D341Med (cell line): ENCODE measurements around the gene OVOL1.
"Not testable (repeated sequence)": the region's sequence is repeated elsewhere in the genome, so short reads cannot be mapped to it uniquely, and the experiment has no call there.

Experiments
- DNase-seq: peaks from one replicate; pipeline ENCODE4 v3.0.0; 2012; ENCODE audit warnings: low spot score

OVOL1 gene

GRCh38 chr11:65786786-65787636 lies at the start of gene OVOL1:
TSS of gene OVOL1 (plus strand) at chr11:65787063. CDS start at chr11:65787374, 311 bp downstream.
- DNase-seq: peak; percentile 68

DNA sequence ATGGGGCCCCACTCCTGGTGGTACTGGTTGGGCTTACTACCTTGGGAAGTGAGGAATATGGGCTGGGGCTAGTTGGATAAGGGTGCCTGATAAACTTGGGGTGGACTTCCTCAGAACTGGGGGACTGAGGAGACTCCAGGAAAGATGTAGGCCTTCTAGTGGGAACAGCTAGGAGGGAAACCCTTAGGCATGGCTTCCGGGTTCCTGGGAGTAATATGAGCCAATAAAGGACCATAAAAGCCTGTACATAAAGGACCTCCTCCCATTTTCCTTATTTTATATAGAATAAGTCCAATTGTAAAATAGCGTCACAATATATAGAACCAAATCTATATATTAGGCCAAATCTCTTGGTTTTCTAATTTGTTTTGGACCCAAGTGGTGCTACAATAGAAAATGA lies 47.8 kb upstream of the OVOL1 start:
- DNase-seq: no peak

DNA sequence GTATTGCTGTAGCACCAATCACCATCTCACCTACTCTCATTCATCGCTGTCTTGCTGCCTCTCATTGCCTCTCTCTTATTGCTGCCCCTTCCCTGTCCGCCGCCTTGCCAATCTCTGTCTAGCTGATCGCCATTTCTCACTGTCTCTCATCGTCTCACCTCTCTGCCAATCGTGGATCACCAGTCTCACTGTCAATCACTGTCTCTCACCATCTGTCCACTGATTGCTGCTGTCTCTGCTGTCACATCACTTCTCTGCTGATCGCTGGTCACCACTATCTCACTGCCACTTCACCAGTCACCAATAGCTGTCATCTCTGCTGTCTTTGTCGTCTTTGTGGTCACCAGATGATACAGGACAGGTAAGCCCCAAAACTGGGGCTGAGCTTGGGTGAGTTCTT lies 45.7 kb upstream of the OVOL1 start:
- DNase-seq: no peak

DNA sequence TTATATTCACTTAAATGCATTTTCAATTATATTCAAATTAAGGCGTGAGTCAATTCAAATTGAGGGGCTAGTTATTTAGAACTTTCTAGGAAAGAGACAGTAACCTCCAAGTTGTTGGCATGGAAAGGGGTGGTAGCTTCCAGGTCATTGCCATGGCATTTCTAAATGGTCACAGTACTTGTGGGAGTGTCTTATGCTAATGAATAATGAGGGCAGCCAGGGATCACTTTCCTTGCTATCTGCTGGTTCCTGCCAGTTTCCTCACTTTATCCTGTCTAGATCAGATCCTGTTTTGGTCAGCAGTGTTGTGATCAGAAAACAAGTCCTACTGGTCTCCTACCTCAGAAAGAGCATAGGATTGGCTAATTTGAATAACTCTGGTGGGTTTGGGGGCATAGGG lies 44.5 kb upstream of the OVOL1 start:
- DNase-seq: no peak

DNA sequence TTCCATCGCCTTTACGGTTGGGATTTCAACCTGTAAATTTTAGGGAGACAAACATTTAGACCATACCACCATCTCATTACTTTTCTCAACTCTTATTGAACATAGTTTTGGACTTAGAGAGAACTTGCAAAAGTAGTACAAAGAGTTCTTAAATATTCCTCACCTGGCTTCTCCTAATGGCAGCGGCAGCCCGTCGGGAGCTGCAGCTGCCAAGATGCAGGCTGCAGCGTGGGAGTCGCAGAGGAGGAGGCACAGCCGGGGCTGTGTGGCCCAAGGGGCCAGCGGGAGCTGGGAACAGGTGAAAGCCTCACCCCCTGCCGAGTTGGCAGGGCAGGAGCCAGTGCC lies 43.2 kb upstream of the OVOL1 start:
- no peak for DNase-seq

DNA sequence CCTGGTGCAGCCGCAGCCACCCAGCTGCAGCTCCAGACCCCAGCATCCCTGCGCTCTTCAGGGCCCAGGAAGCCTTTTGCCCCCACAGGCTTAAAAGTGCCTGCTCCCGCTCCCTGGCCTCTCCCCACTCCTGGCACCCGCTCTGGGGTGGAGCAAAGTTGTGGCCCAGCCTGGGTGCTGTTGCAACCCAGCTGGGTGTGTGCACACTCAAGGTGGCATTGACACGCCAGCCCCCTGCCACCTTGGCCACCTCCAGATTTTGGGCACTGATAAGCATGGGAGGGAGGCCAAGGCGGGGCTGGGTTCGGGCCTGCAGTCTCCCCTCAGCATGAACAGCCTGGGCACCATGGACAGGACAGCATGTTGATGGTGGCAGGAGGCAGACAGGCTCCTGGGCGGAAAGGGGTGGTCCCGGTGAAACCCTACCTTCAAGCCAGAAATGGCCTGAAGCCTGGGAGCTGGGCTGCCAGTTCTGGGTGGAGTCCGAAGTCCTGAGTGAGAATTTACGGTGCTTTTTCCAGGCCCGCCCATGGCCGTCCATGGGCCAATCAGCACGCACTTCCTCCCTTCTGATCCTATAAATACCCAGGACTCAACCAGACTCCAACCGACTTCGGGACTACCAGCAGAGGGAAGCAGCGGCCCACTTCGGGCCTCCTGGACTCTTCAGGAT lies 42.7 kb upstream of the OVOL1 start:
- DNase-seq: peak; percentile 58

DNA sequence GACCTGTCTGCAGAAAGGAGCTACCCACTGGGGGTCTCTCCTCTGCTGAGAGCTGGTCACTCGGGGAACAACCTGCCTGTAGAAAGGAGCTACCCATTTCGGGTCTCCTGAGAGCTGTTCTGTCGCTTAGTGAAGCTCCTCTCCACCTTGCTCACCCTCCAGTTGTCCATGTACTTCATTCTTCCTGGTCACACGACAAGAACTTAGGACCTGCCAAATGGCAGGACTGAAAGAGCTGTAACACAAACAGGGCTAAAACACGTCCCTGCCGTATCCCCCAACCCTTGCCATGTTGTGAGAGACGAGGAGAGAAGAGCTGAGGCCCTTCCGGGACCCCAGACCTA lies 42.2 kb upstream of the OVOL1 start:
- DNase-seq: no peak

GRCh38 chr11:65745049-65745448 lies 41.8 kb upstream of the OVOL1 start:
- DNase-seq: no peak

DNA sequence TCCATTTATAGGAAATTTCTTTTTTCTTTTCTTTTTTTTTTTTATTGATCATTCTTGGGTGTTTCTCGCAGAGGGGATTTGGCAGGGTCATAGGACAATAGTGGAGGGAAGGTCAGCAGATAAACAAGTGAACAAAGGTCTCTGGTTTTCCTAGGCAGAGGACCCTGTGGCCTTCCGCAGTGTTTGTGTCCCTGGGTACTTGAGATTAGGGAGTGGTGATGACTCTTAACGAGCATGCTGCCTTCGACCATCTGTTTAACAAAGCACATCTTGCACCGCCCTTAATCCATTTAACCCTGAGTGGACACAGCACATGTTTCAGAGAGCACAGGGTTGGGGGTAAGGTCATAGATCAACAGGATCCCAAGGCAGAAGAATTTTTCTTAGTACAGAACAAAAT lies 24.7 kb upstream of the OVOL1 start:
- not testable (repeated sequence) for DNase-seq

DNA sequence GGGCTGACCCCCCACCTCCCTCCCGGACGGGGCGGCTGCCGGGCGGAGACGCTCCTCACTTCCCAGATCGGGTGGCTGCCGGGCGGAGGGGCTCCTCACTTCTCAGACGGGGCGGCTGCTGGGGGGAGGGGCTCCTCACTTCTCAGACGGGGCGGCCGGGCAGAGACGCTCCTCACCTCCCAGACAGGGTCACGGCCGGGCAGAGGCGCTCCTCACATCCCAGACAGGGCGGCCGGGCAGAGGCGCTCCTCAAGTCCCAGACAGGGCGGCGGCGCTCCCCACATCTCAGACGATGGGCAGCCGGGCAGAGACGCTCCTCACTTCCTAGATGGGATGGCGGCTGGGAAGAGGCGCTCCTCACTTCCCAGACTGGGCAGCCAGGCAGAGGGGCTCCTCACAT lies 24.0 kb upstream of the OVOL1 start:
- DNase-seq: not testable (repeated sequence)

DNA sequence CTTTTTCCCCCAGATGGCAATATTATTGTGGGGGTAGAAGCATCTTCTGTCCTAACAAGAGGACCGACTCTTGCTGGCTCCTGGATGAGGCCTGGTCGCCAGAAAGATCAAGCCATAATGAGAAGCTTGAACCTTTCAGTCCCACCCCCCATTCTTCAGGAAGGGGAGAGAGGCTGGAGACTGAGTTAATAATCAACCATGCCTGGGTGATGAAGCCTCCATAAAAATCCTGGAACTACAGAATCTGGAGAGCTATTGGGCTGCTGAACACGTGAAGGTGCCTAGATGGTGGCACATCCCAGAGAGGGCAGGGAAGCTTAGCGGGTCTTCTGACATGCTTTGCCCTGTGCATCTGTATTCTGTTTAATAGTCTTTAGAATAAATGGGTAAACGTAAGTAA lies 22.4 kb upstream of the OVOL1 start:
- DNase-seq: no peak

DNA sequence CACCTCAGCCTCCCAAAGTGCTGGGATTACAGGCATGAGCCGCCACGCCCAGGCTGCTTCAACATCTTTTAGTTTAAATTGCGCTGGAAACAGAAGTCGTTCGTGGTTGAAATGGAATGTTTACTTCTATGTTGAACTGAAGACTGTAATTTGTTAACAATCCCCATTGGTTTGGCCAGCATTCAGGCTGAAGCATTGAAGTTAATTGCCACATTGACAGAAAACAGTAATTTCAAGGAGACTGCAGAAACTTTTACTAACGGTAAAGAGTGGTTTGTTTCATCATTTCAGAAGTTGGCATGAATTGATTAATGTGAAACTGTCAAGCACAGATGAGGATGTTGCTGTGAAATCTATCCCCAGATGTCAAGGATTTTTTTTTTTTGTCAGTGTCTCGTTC lies 20.3 kb upstream of the OVOL1 start:
- no peak for DNase-seq

DNA sequence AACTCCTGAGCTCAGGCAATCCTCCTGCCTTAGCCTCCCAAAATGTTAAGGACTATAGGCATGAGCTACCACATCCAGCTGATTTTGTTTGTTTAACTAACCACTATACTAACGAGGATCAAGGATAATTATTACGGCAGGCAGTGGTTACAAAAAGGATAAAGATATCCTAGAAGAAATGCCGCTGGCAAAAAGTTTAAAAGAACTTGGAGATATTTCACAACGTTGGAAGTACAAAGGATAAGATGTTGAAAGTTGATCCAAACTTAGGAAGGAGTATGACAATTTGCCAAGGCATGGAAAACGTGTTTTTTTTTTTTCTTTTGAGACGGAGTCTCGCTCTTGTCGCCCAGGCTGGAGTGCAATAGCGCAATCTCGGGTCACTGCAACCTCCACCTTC lies 19.5 kb upstream of the OVOL1 start:
- no peak for DNase-seq

DNA sequence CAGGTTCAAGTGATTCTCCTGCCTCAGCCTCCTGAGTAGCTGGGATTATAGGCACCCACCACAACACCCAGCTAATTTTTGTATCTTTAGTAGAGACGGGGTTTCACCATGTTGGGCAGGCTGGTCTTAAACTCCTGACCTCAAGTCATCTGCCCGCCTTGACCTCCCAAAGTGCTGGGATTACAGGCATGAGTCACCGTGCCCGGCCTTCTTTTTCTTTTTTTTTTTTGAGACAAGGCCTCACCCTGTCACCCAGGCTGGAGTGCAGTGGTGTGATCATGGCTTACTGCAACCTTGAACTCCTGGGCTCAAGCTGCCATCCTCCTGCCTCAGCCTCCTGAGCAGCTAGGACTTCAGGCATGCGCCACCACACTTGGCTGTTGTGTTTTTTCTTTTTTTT lies 19.1 kb upstream of the OVOL1 start:
- not testable (repeated sequence) for DNase-seq

- no peak for DNase-seq
Measured at GRCh38 chr11:65770951-65771567, 15.8 kb upstream of the OVOL1 start.

- DNase-seq: no peak
Measured at GRCh38 chr11:65771589-65772112, 15.2 kb upstream of the OVOL1 start.

- peak; percentile 39 for DNase-seq
Measured at GRCh38 chr11:65773784-65774411, 13.0 kb upstream of the OVOL1 start.

GRCh38 chr11:65774525-65775306 lies 12.1 kb upstream of the OVOL1 start:
- DNase-seq: no peak

DNA sequence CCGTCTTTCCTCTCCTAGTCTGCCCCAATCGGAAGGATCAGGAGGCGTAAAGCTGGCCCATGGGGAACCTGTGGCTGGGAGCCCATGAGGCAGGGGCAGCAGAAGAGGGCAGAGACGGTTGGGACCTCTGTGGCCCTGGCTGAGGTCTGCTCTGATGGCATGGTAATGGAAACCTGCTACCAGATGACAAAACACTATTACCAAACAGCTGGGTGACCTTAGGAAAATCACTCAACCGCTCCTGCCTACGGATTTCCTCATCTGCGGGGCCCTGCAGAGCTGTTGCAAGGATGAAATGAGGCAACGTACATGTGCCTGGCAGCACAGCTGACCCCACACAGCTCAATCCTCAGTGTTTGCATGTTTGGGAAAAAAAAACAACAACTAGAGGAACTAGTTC lies 10.7 kb upstream of the OVOL1 start:
- DNase-seq: peak; percentile 2

- no peak for DNase-seq
Measured at GRCh38 chr11:65776710-65777141, 10.1 kb upstream of the OVOL1 start.

DNA sequence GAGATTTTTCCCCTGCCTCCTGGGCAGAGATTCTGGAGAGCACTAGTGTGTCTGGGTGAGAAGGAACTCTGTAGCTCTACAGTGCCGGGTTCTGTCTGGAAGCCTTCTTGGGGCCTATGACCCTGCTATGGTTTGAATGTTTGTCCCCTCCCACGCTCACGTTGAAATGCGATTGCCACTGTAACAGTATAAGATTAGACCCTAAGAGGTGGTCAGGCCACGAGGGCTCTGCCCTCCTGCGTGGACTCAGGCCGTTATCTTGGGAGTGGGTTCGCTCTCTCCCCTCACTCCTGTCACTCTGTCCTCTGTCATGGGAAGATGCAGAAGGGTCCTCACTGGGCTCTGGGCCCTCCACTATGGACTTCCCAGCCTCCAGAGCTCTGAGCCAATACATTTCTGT lies 9.6 kb upstream of the OVOL1 start:
- DNase-seq: no peak
